Loucy (cell line): ENCODE results near the gene EXOSC3.
"Not testable (repeated sequence)": the region's sequence is repeated elsewhere in the genome, so short reads cannot be mapped to it uniquely, and the experiment has no call there.

Experiments used
- H2AFZ ChIP-seq: fragments of 200-600 bp; sonication (generic); 2 replicates; pipeline ENCODE4 v1.6.0; 2016; ENCODE audit warnings: antibody characterized with exemption, mild to moderate bottlenecking, low read length, moderate library complexity
- H3F3A ChIP-seq: fragments of 200-600 bp; 2 replicates; pipeline ENCODE4 v1.6.0; 2016; ENCODE audit warnings: antibody characterized with exemption, low read depth, mild to moderate bottlenecking
- H3K27me3 ChIP-seq: fragments of 200-600 bp; sonication (generic); 2 replicates; pipeline ENCODE4 v1.6.1; 2014; ENCODE audit warnings: low read length, mild to moderate bottlenecking; ENCODE audit not compliant: insufficient read depth, poor library complexity, severe bottlenecking
- H3K36me3 ChIP-seq: fragments of 200-600 bp; sonication (generic); 2 replicates; pipeline ENCODE4 v1.6.1; 2016; ENCODE audit warnings: low read length; ENCODE audit not compliant: insufficient read depth
- H3K4me1 ChIP-seq: fragments of 200-600 bp; sonication (generic); 2 replicates; pipeline ENCODE4 v1.5.1; 2014; ENCODE audit warnings: low read length, mild to moderate bottlenecking; ENCODE audit not compliant: insufficient read depth, poor library complexity, severe bottlenecking
- H3K4me2 ChIP-seq: fragments of 200-600 bp; sonication (generic); 2 replicates; pipeline ENCODE4 v1.6.0; 2014; ENCODE audit warnings: antibody characterized with exemption, low read length, low read depth, mild to moderate bottlenecking; ENCODE audit not compliant: poor library complexity, severe bottlenecking
- H3K4me3 ChIP-seq: fragments of 200-600 bp; sonication (generic); 2 replicates; pipeline ENCODE4 v1.5.1; 2014; ENCODE audit warnings: low read length, mild to moderate bottlenecking, mixed read lengths; ENCODE audit not compliant: poor library complexity, severe bottlenecking
- H3K79me2 ChIP-seq: fragments of 200-600 bp; sonication (generic); 2 replicates; pipeline ENCODE4 v1.6.1; 2014; ENCODE audit warnings: low read length; ENCODE audit not compliant: insufficient read depth
- H3K9ac ChIP-seq: fragments of 200-600 bp; sonication (generic); 2 replicates; pipeline ENCODE4 v1.6.0; 2014; ENCODE audit warnings: mild to moderate bottlenecking, low read depth, low read length, moderate library complexity; ENCODE audit not compliant: poor library complexity, severe bottlenecking
- H3K9me2 ChIP-seq: fragments of 200-600 bp; sonication (generic); replicated peaks from 2 replicates; pipeline ENCODE4 v1.6.1; 2016; ENCODE audit warnings: low read depth, low read length, mixed read lengths
- H3K9me3 ChIP-seq: fragments of 200-600 bp; sonication (generic); 2 replicates; pipeline ENCODE4 v1.6.1; 2014; ENCODE audit warnings: mild to moderate bottlenecking, antibody characterized with exemption, low read length, low read depth; ENCODE audit not compliant: insufficient read depth
- H4K20me1 ChIP-seq: fragments of 200-600 bp; sonication (generic); 2 replicates; pipeline ENCODE4 v1.6.0; 2014; ENCODE audit warnings: antibody characterized with exemption, low read length, mild to moderate bottlenecking; ENCODE audit not compliant: insufficient read depth, poor library complexity, severe bottlenecking
- EZH2phosphoT487 ChIP-seq: fragments of 200-600 bp; IDR thresholded peaks from 2 replicates; pipeline ENCODE4 v1.6.1; 2018; ENCODE audit warnings: antibody characterized with exemption, mild to moderate bottlenecking, moderate library complexity, borderline replicate concordance
- TF ChIP-seq, protein P1 (sequence below): fragments of 200-600 bp; sonication (generic); conservative IDR thresholded peaks from 2 replicates; pipeline ENCODE4 v1.5.1; 2014; ENCODE audit warnings: mild to moderate bottlenecking, antibody characterized with exemption, low read length

The EXOSC3 gene

GRCh38 chr9:37784616-37785483, at the start of gene EXOSC3:
TSS of gene EXOSC3 (minus strand) at chr9:37785064. CDS start at chr9:37785044, 20 bp downstream.
- peaks cover 48% of the 10 kb centered on the region for H3K79me2 ChIP-seq
- H3K36me3 ChIP-seq = peaks cover 17% of the 10 kb centered on the region; the same call in 1 of the 2 replicates
- H4K20me1 ChIP-seq = peaks cover 44% of the 10 kb centered on the region
- H3K4me2 ChIP-seq = peak within 1 kb of the TSS; percentile 94
- H2AFZ ChIP-seq = peak within 1 kb of the TSS; percentile 100
- no peaks in the 10 kb centered on the region for H3K9me3 ChIP-seq
- peaks cover 43% of the 10 kb centered on the region for H3K4me1 ChIP-seq
- H3K9ac ChIP-seq = peak within 1 kb of the TSS; percentile 96
- H3K4me3 ChIP-seq = peak within 1 kb of the TSS; percentile 97
- H3F3A ChIP-seq = no peaks in the 10 kb centered on the region
- TF ChIP-seq, protein P1, sequence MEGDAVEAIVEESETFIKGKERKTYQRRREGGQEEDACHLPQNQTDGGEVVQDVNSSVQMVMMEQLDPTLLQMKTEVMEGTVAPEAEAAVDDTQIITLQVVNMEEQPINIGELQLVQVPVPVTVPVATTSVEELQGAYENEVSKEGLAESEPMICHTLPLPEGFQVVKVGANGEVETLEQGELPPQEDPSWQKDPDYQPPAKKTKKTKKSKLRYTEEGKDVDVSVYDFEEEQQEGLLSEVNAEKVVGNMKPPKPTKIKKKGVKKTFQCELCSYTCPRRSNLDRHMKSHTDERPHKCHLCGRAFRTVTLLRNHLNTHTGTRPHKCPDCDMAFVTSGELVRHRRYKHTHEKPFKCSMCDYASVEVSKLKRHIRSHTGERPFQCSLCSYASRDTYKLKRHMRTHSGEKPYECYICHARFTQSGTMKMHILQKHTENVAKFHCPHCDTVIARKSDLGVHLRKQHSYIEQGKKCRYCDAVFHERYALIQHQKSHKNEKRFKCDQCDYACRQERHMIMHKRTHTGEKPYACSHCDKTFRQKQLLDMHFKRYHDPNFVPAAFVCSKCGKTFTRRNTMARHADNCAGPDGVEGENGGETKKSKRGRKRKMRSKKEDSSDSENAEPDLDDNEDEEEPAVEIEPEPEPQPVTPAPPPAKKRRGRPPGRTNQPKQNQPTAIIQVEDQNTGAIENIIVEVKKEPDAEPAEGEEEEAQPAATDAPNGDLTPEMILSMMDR = no peak
- no peak for TF ChIP-seq EZH2phosphoT487
- H3K27me3 ChIP-seq = peaks cover 56% of the 10 kb centered on the region
- no peaks in the 10 kb centered on the region for H3K9me2 ChIP-seq

GRCh38 chr9:37827483-37828165, 42.8 kb upstream of the EXOSC3 start:
- Histone ChIP-seq H3K9ac (no peak overlapping the region), H3K4me3 (no peak overlapping the region), H3K36me3 (peaks cover 28% of the 10 kb centered on the region; the same call in 1 of the 2 replicates), H3K4me1 (no peaks in the 10 kb centered on the region), H3K79me2 (no peaks in the 10 kb centered on the region), H3F3A (no peaks in the 10 kb centered on the region), H3K9me3 (no peaks in the 10 kb centered on the region), H3K9me2 (no peaks in the 10 kb centered on the region), H3K4me2 (no peak overlapping the region), H4K20me1 (no peaks in the 10 kb centered on the region), H3K27me3 (no peaks in the 10 kb centered on the region), H2AFZ (no peak overlapping the region)
- TF ChIP-seq EZH2phosphoT487 = no peak
- TF ChIP-seq, protein P1 = no peak

- not testable (repeated sequence) for H3K9ac ChIP-seq, H3K4me2 ChIP-seq, H4K20me1 ChIP-seq, H2AFZ ChIP-seq, H3K4me1 ChIP-seq, H3K4me3 ChIP-seq, H3F3A ChIP-seq, H3K9me2 ChIP-seq, H3K27me3 ChIP-seq, H3K79me2 ChIP-seq, H3K9me3 ChIP-seq
- peaks cover 38% of the 10 kb centered on the region; the same call in 1 of the 2 replicates for H3K36me3 ChIP-seq
These were observed 40.3 kb upstream of the EXOSC3 start for GRCh38 chr9:37825174-37825573.
